Adrenal gland (tissue), 12 donors: Measurements from ENCODE around the gene HIVEP3. TPM values are rescaled to one million over a fixed set of nuclear protein-coding genes. Genes with fewer than 3 reads are reported as not detected.

ENCODE experiments used
- DNase-seq, 7 donors: peaks; one replicate each; pipeline ENCODE4 v3.0.0-alpha.2; 2019 to 2020
- H3K27ac ChIP-seq, 5 donors: fragments of 200-600 bp; sonication (generic) in 4 of 5; 1 replicate in 3 of 5; 2 replicates in 2 of 5; pipeline versions ENCODE4 v1.5.1 to v1.8.0; 2016 to 2020; ENCODE audit warnings: mild to moderate bottlenecking in 1 of 5
- H3K27me3 ChIP-seq: fragments of 200-600 bp; 2 replicates; pipeline ENCODE4 v1.8.0; 2021
- H3K36me3 ChIP-seq, 2 donors: fragments of 200-600 bp; replicated peaks in 1 of 2; 1 replicate in 1 of 2; 2 replicates in 1 of 2; pipeline versions ENCODE4 v1.5.1 to v1.8.0; 2018 to 2022
- H3K4me1 ChIP-seq, 2 donors: fragments of 200-600 bp; replicated peaks in 1 of 2; 1 replicate in 1 of 2; 2 replicates in 1 of 2; pipeline versions ENCODE4 v1.5.1 to v1.8.0; 2018 to 2021
- H3K4me3 ChIP-seq, 4 donors: fragments of 200-600 bp; sonication (generic) in 3 of 4; one replicate each; pipeline ENCODE4 v1.5.1; 2016 to 2018
- H3K9me3 ChIP-seq, 3 donors: fragments of 200-600 bp; sonication (generic) in 1 of 3; replicated peaks in 1 of 3; 1 replicate in 2 of 3; 2 replicates in 1 of 3; pipeline versions ENCODE4 v1.5.1 to v1.8.0; 2016 to 2021
- CTCF ChIP-seq, 6 experiments: fragments of 450-650 bp in 4 of 6; fragments of 200-600 bp in 2 of 6; sonication (generic) in 1 of 6; IDR thresholded peaks; 1 replicate in 5 of 6; 2 replicates in 1 of 6; pipeline versions ENCODE4 v1.5.1 to v1.8.0; 2016 to 2021; ENCODE audit warnings: antibody characterized with exemption in 6 of 6, mild to moderate bottlenecking in 2 of 6, moderate library complexity in 1 of 6
- POLR2A ChIP-seq, 2 donors: fragments of 450-650 bp; IDR thresholded peaks; one replicate each; pipeline ENCODE4 v1.6.1; 2017; ENCODE audit warnings: antibody characterized with exemption in 2 of 2, mild to moderate bottlenecking in 2 of 2, moderate library complexity in 1 of 2
- WGBS, 4 donors: extraction: QIAGEN DNeasy Blood & Tissue Kit in 2 of 4; methylation state at CpG; one replicate each; pipeline versions ENCODE4 v1.1.5 to v1.1.7; 2013 to 2017; 5-methylcytosine and 5-hydroxymethylcytosine counted together
- intact Hi-C, 2 donors: fragments of 100-400 bp; cut with DNase I; formaldehyde crosslinking; loops; one replicate each; pipeline versions ENCODE4 v1.14.1 to v1.15.0; 2022 to 2023
- polyA plus RNA-seq, 3 donors: library from polyadenylated mRNA; stranded (reverse); fragments of 200-250 nt in 2 of 3; fragments of 350-450 nt in 1 of 3; fragmentation: Illumina TruSeq in 1 of 3; extraction: RNeasy Lipid Tissue Mini Kit (QIAGEN cat#74804) in 1 of 3; gene quantifications; one replicate each; pipeline ENCODE4 v1.2.3, GENCODE V29; 2013 to 2014
- total RNA-seq, 9 donors: library from RNA; depleted of rRNA in 4 of 9; stranded (reverse); fragments of >200 nt in 4 of 9; fragments of 120-200 nt in 1 of 9; fragmentation: NEBNext Ultra II Directional in 1 of 9; extraction: Animal tissue kit (Norgen Biotek cat#: 25700) in 1 of 9; gene quantifications; one replicate each; pipeline versions ENCODE4 v1.1.0 to v1.2.4, GENCODE V29; 2013 to 2023
- donor health status: healthy with polysubstance abuse.
- donor health status: Bipolar disorder and iron deficiency.
- donor health status: DM: yes; HTN: yes; CAD: no.
- donor health status: DM: no; HTN: no; CAD: no.
- donor health status: DM: no; HTN: no; CAD: no.
- donor health status: DM: yes; HTN: yes; CAD: no.

The HIVEP3 gene
- total and polyA plus RNA-seq, 12 donors: 3.2 to 7.7 (median 7.0) TPM

GRCh38 chr1:41682845-41683625, 235.7 kb downstream of the HIVEP3 start:
- TF ChIP-seq POLR2A (IDR thresholded peaks at IDR 0.05) (no peak), CTCF (IDR thresholded peaks at IDR 0.05) (no peak)
- Histone ChIP-seq H3K4me1 (peaks cover 0 to 10% of the 10 kb centered on the region in 2 donors), H3K36me3 (no peaks in the 10 kb centered on the region), H3K9me3 (no peaks in the 10 kb centered on the region), H3K4me3 (no peak overlapping the region), H3K27me3 (no peaks in the 10 kb centered on the region), H3K27ac (no peak overlapping the region)
- intact Hi-C loops: no loop called here
- no peak for DNase-seq
- 88 to 94% (median 90%) methylated on average over 6 of the region's 6 CpGs for WGBS, 4 donors

- Histone ChIP-seq H3K27ac (no peak overlapping the region), H3K9me3 (no peaks in the 10 kb centered on the region), H3K27me3 (no peaks in the 10 kb centered on the region), H3K4me1 (peaks cover 0 to 10% of the 10 kb centered on the region in 2 donors), H3K4me3 (no peak overlapping the region), H3K36me3 (no peaks in the 10 kb centered on the region)
- intact Hi-C loops: no loop called here
- 92 to 100% (median 95%) methylated on average over 3 to 5 of the region's 5 CpGs for WGBS, 4 donors
- no peak for TF ChIP-seq POLR2A (IDR thresholded peaks at IDR 0.05)
- no peak for TF ChIP-seq CTCF (IDR thresholded peaks at IDR 0.05)
- no peak for DNase-seq
These were observed 236.6 kb downstream of the HIVEP3 start for GRCh38 chr1:41682149-41682548.

- H3K27ac ChIP-seq: peak overlapping the region in 1 of 5 donors; percentile 73
- WGBS, 4 donors: 70 to 76% (median 74%) methylated on average over 11 of the region's 11 CpGs
These were observed 237.2 kb downstream of the HIVEP3 start for GRCh38 chr1:41681331-41682098.

More at GRCh38 chr1:41681331-41682098, 237.2 kb downstream of the HIVEP3 start:
- no peak for DNase-seq
- Histone ChIP-seq H3K36me3 (no peaks in the 10 kb centered on the region), H3K27me3 (no peaks in the 10 kb centered on the region), H3K4me3 (no peak overlapping the region), H3K9me3 (no peaks in the 10 kb centered on the region), H3K4me1 (peaks cover 0 to 10% of the 10 kb centered on the region in 2 donors)
- TF ChIP-seq CTCF (IDR thresholded peaks at IDR 0.05) (no peak), POLR2A (IDR thresholded peaks at IDR 0.05) (no peak)
- intact Hi-C loops: no loop called here
